Mesenchymal stem cell (in vitro differentiated cells and primary cell): ENCODE measurements around the gene FMNL3.
A peak's percentile ranks its signal among the peaks of the same experiment; 100 is the strongest.
"Not testable (repeated sequence)": the region's sequence is repeated elsewhere in the genome, so short reads cannot be mapped to it uniquely, and the experiment has no call there.

Source experiments
- DNase-seq: peaks from one replicate; pipeline ENCODE4 v3.0.0-alpha.2; 2013
- H2AFZ ChIP-seq: one replicate; pipeline ENCODE4 v1.6.1; 2013; ENCODE audit warnings: low read depth, mild to moderate bottlenecking, control low read depth, inconsistent platforms, low read length, moderate library complexity
- H2AK5ac ChIP-seq: 2 replicates; pipeline ENCODE4 v1.6.1; 2013; ENCODE audit warnings: low read length, moderate library complexity, mild to moderate bottlenecking, inconsistent platforms; ENCODE audit not compliant: severe bottlenecking
- H2BK120ac ChIP-seq: one replicate; pipeline ENCODE4 v1.6.1; 2013; ENCODE audit warnings: low read depth, mild to moderate bottlenecking, inconsistent platforms, low read length, moderate library complexity
- H2BK12ac ChIP-seq, 2 experiments: one replicate each; pipeline ENCODE4 v1.6.1; 2013; ENCODE audit warnings: inconsistent platforms in 2 of 2, low read length in 2 of 2, mild to moderate bottlenecking in 2 of 2, moderate library complexity in 2 of 2, control low read depth in 1 of 2
- H2BK15ac ChIP-seq: one replicate; pipeline ENCODE4 v1.6.1; 2013; ENCODE audit warnings: mild to moderate bottlenecking, low read depth, inconsistent platforms; ENCODE audit not compliant: poor library complexity, severe bottlenecking
- H2BK5ac ChIP-seq: 2 replicates; pipeline ENCODE4 v1.6.1; 2013; ENCODE audit warnings: low read depth, mild to moderate bottlenecking, low read length, control low read depth, inconsistent platforms; ENCODE audit not compliant: poor library complexity, severe bottlenecking
- H3K14ac ChIP-seq, 2 experiments: one replicate each; pipeline ENCODE4 v1.6.1; 2013; ENCODE audit warnings: inconsistent platforms in 2 of 2, low read length in 2 of 2, control low read depth in 1 of 2, mild to moderate bottlenecking in 1 of 2, moderate library complexity in 1 of 2
- H3K18ac ChIP-seq, 2 experiments: one replicate each; pipeline ENCODE4 v1.6.1; 2013; ENCODE audit warnings: inconsistent platforms in 2 of 2, low read length in 2 of 2, control low read depth in 1 of 2, low read depth in 1 of 2, mild to moderate bottlenecking in 1 of 2
- H3K23ac ChIP-seq, 2 experiments: one replicate each; pipeline ENCODE4 v1.6.1; 2013; ENCODE audit warnings: inconsistent platforms in 2 of 2, low read length in 2 of 2, mild to moderate bottlenecking in 2 of 2, moderate library complexity in 2 of 2, control low read depth in 1 of 2
- H3K27ac ChIP-seq: 2 replicates; pipeline ENCODE4 v1.5.1; 2013; ENCODE audit warnings: mild to moderate bottlenecking, moderate library complexity, low read length, control low read depth, inconsistent platforms; ENCODE audit not compliant: poor library complexity, severe bottlenecking
- H3K27me3 ChIP-seq, 2 experiments: 2 replicates each; pipeline versions ENCODE4 v1.6.1 to v1.7.0; 2013; ENCODE audit warnings: low read length in 2 of 2, mild to moderate bottlenecking in 2 of 2, moderate library complexity in 2 of 2, control low read depth in 1 of 2, inconsistent platforms in 1 of 2; ENCODE audit not compliant: control insufficient read depth in 1 of 2, insufficient read depth in 1 of 2
- H3K36me3 ChIP-seq, 2 experiments: 2 replicates each; pipeline versions ENCODE4 v1.6.1 to v1.7.0; 2013; ENCODE audit warnings: low read length in 2 of 2, control low read depth in 1 of 2, inconsistent platforms in 1 of 2, low read depth in 1 of 2, mild to moderate bottlenecking in 1 of 2; ENCODE audit not compliant: insufficient read depth in 2 of 2, control insufficient read depth in 1 of 2
- H3K4ac ChIP-seq, 2 experiments: one replicate each; pipeline ENCODE4 v1.6.1; 2013; ENCODE audit warnings: inconsistent platforms in 2 of 2, low read length in 2 of 2, mild to moderate bottlenecking in 2 of 2, moderate library complexity in 2 of 2, control low read depth in 1 of 2, low read depth in 1 of 2
- H3K4me1 ChIP-seq: 2 replicates; pipeline ENCODE4 v1.6.1; 2013; ENCODE audit warnings: low read depth, low read length, control low read depth; ENCODE audit not compliant: control insufficient read depth, insufficient read depth
- H3K4me2 ChIP-seq: 2 replicates; pipeline ENCODE4 v1.6.1; 2013; ENCODE audit warnings: low read length, mild to moderate bottlenecking, inconsistent platforms; ENCODE audit not compliant: poor library complexity, severe bottlenecking
- H3K4me3 ChIP-seq, 2 experiments: 2 replicates each; pipeline versions ENCODE4 v1.5.1 to v1.7.0; 2013; ENCODE audit warnings: low read length in 2 of 2, mild to moderate bottlenecking in 2 of 2, control low read depth in 1 of 2, low read depth in 1 of 2; ENCODE audit not compliant: insufficient read depth in 1 of 2
- H3K79me1 ChIP-seq: replicated peaks from 2 replicates; pipeline ENCODE4 v1.6.1; 2013; ENCODE audit warnings: mild to moderate bottlenecking, control low read depth, low read length, inconsistent platforms; ENCODE audit not compliant: poor library complexity, severe bottlenecking
- H3K9ac ChIP-seq: 2 replicates; pipeline ENCODE4 v1.7.0; 2013; ENCODE audit warnings: mild to moderate bottlenecking, low read length, moderate library complexity
- H3K9me3 ChIP-seq: 2 replicates; pipeline ENCODE4 v1.7.0; 2013; ENCODE audit warnings: mild to moderate bottlenecking, low read length; ENCODE audit not compliant: control insufficient read depth
- H4K8ac ChIP-seq: one replicate; pipeline ENCODE4 v1.6.1; 2013; ENCODE audit warnings: inconsistent platforms, mild to moderate bottlenecking, low read length, moderate library complexity
- H4K91ac ChIP-seq: one replicate; pipeline ENCODE4 v1.6.1; 2013; ENCODE audit warnings: mild to moderate bottlenecking, low read length, inconsistent platforms
- WGBS: methylation state at CpG from one replicate; pipeline ENCODE4 v1.1.7; 2013; ENCODE audit warnings: mixed read lengths; 5-methylcytosine and 5-hydroxymethylcytosine counted together

Gene FMNL3

GRCh38 chr12:49740930-49741881, 34.0 kb upstream of the FMNL3 start, which contains the start of gene TMBIM6:
Gene TMBIM6 (plus strand): TSS chr12:49741557. CDS start chr12:49752494, 10,937 bp downstream.
- 4% methylated on average over 50 of the region's 50 CpGs for WGBS
- peak within 1 kb of the TSS; percentile 99 for H3K27ac ChIP-seq
- H2AK5ac ChIP-seq, result peak within 1 kb of the TSS; percentile 67
- no peaks in the 10 kb centered on the region for H3K79me1 ChIP-seq
- peak within 1 kb of the TSS; percentile 83 to 96 for H3K23ac ChIP-seq
- peak within 1 kb of the TSS; percentile 75 for H3K4me2 ChIP-seq
- peak within 1 kb of the TSS; percentile 84 for H4K91ac ChIP-seq
- H4K8ac ChIP-seq, result peak within 1 kb of the TSS; percentile 80
- peak within 1 kb of the TSS; percentile 97 to 100 for H3K18ac ChIP-seq
- H3K9me3 ChIP-seq, result no peaks in the 10 kb centered on the region
- peak within 1 kb of the TSS; percentile 77 for H2AFZ ChIP-seq
- peak within 1 kb of the TSS in 1 of 2 experiments; percentile 18 for H2BK12ac ChIP-seq
- peak within 1 kb of the TSS in 1 of 2 experiments; percentile 93 for H3K14ac ChIP-seq
- peak within 1 kb of the TSS; percentile 17 for H2BK15ac ChIP-seq
- H3K4ac ChIP-seq, result peak within 1 kb of the TSS; percentile 85 to 87
- H2BK120ac ChIP-seq, result peak within 1 kb of the TSS; percentile 51
- no peaks in the 10 kb centered on the region for H3K27me3 ChIP-seq
- peaks cover 0 to 11% of the 10 kb centered on the region in 2 experiments for H3K36me3 ChIP-seq
- H2BK5ac ChIP-seq, result peak within 1 kb of the TSS; percentile 74
- H3K9ac ChIP-seq, result peak within 1 kb of the TSS; percentile 99
- DNase-seq, result peak; percentile 100
- peaks cover 5% of the 10 kb centered on the region for H3K4me1 ChIP-seq
- peak within 1 kb of the TSS; percentile 82 to 98 for H3K4me3 ChIP-seq

- H2BK120ac ChIP-seq, H2BK12ac ChIP-seq, H3K79me1 ChIP-seq, DNase-seq, H3K23ac ChIP-seq, H2AFZ ChIP-seq, H4K8ac ChIP-seq, H2AK5ac ChIP-seq, H3K27ac ChIP-seq, H3K4ac ChIP-seq, H3K27me3 ChIP-seq, H3K4me1 ChIP-seq, H3K4me2 ChIP-seq, H3K14ac ChIP-seq, H3K18ac ChIP-seq, H4K91ac ChIP-seq, H2BK5ac ChIP-seq, H3K4me3 ChIP-seq, H3K9ac ChIP-seq, H2BK15ac ChIP-seq, H3K9me3 ChIP-seq: not testable (repeated sequence)
- WGBS, result 92% methylated on average over 11 of the region's 12 CpGs
- H3K36me3 ChIP-seq, result peaks cover 0 to 11% of the 10 kb centered on the region in 2 experiments
Measured at GRCh38 chr12:49740277-49740676, 33.1 kb upstream of the FMNL3 start.

GRCh38 chr12:49738721-49739120, 31.5 kb upstream of the FMNL3 start:
- not testable (repeated sequence) for H3K36me3 ChIP-seq, H3K27me3 ChIP-seq, H2BK15ac ChIP-seq, H2BK120ac ChIP-seq, H4K8ac ChIP-seq, H3K4me1 ChIP-seq, H3K4ac ChIP-seq, H3K4me3 ChIP-seq, H3K4me2 ChIP-seq, DNase-seq, H3K23ac ChIP-seq, H2AK5ac ChIP-seq, H3K14ac ChIP-seq, H4K91ac ChIP-seq, H3K9ac ChIP-seq, H3K9me3 ChIP-seq, H3K18ac ChIP-seq, H3K27ac ChIP-seq, H2BK5ac ChIP-seq, H2BK12ac ChIP-seq, H2AFZ ChIP-seq, H3K79me1 ChIP-seq
- WGBS, result 86% methylated on average over 4 of the region's 5 CpGs

GRCh38 chr12:49734900-49735299, 27.7 kb upstream of the FMNL3 start:
- not testable (repeated sequence) for H3K4ac ChIP-seq, H3K18ac ChIP-seq, H3K4me3 ChIP-seq, H2AFZ ChIP-seq, H3K4me1 ChIP-seq, H3K4me2 ChIP-seq, H4K8ac ChIP-seq, H3K79me1 ChIP-seq, DNase-seq, H3K27me3 ChIP-seq, H2AK5ac ChIP-seq, H2BK12ac ChIP-seq, H2BK120ac ChIP-seq, H3K36me3 ChIP-seq, H3K9me3 ChIP-seq, H4K91ac ChIP-seq, H3K14ac ChIP-seq, H3K27ac ChIP-seq, H3K9ac ChIP-seq, H2BK15ac ChIP-seq, H2BK5ac ChIP-seq, H3K23ac ChIP-seq
- 100% methylated on average over 4 of the region's 7 CpGs for WGBS
